Upper lobe of left lung (tissue), 4 donors: ENCODE data around the gene CPVL.

Source experiments
- CTCF ChIP-seq, 6 experiments: fragments of 450-650 bp in 4 of 6; fragments of 200-600 bp in 2 of 6; sonication (generic) in 2 of 6; IDR thresholded peaks; one replicate each; pipeline ENCODE4 v1.5.1; 2016 to 2019; ENCODE audit warnings: antibody characterized with exemption in 6 of 6
- EP300 ChIP-seq, 4 donors: sonication (generic); formaldehyde crosslinking; IDR thresholded peaks; one replicate each; pipeline ENCODE4 v1.5.1; 2017; ENCODE audit warnings: antibody characterized with exemption in 4 of 4, control low read depth in 2 of 4

GRCh38 chr7:28964056-28964455 is 182.3 kb downstream of the CPVL start:
- TF ChIP-seq CTCF (IDR thresholded peaks at IDR 0.05) (no peak), EP300 (IDR thresholded peaks at IDR 0.05) (no peak)
